GM23248 (cell line): ENCODE measurements around the gene AP1M1.

Experiments
- EZH2 ChIP-seq: fragments of 200-600 bp; sonication (generic); IDR thresholded peaks from 2 replicates; pipeline ENCODE4 v1.6.1; 2018; ENCODE audit warnings: antibody characterized with exemption, mild to moderate bottlenecking; ENCODE audit not compliant: insufficient read depth, poor library complexity, severe bottlenecking
- EZH2phosphoT487 ChIP-seq: fragments of 200-600 bp; sonication (generic); IDR thresholded peaks from 2 replicates; pipeline ENCODE4 v1.6.1; 2018; ENCODE audit warnings: antibody characterized with exemption, moderate library complexity, mild to moderate bottlenecking, low read depth; ENCODE audit not compliant: insufficient read depth

- TF ChIP-seq EZH2 (no peak), EZH2phosphoT487 (no peak)
Observed at GRCh38 chr19:16289594-16289993, 91.9 kb downstream of the AP1M1 start.
